GM21423 (cell line): ENCODE measurements around the gene CHMP5.
"Not testable (repeated sequence)": the region's sequence is repeated elsewhere in the genome, so short reads cannot be mapped to it uniquely, and the experiment has no call there.

Source experiments
- ATAC-seq: cut with Tn5 transposase; IDR thresholded peaks from one replicate; pipeline ENCODE4 v1.9.1; 2021; ENCODE audit warnings: mild to moderate bottlenecking, moderate library complexity; ENCODE audit not compliant: unreplicated experiment

Gene CHMP5

GRCh38 chr9:33310748-33311147 lies 45.9 kb downstream of the CHMP5 start:
- ATAC-seq = no peak

DNA sequence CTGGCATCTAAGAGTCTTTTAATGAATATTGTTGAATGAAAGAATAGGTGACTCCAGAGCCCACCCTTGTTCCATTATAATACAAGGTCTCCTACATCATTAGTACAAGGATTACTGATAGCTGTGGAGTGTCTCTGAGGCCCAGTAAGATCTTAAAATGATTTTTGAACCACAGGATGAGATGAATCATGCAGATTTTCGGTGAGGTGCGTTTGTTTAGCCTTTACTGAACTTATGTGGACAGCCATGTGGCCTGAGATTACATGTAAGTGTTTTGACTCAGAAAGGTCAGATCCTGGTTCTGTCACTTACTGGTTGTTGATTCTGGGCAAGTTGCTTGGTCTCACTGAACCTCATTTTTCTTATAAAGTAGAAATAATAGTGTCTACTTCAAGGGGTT lies 47.1 kb downstream of the CHMP5 start:
- no peak for ATAC-seq

DNA sequence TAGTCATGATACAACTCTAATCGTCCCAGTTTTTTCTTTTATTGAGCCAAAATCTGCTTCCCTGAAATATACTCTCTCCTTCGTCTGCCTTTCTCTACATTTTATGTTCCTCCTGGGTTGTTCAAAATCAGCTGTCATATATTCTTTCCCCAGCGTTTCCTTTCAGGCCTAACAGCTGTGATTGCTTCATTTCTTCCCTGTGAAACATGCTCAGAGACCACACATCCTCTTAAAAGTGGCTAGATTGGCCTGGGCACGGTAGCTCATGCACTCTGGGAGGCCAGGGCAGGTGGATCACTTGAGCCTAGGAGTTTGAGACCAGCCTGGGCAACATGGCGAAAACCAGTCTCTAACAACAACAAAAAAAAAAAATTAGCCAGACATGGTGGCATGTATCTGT lies 50.5 kb downstream of the CHMP5 start:
- no peak for ATAC-seq

- not testable (repeated sequence) for ATAC-seq
Measured at GRCh38 chr9:33317136-33317535, 52.3 kb downstream of the CHMP5 start.

GRCh38 chr9:33318225-33318624 lies 53.4 kb downstream of the CHMP5 start:
- ATAC-seq = no peak

- no peak for ATAC-seq
Measured at GRCh38 chr9:33318781-33319180, 53.9 kb downstream of the CHMP5 start.

DNA sequence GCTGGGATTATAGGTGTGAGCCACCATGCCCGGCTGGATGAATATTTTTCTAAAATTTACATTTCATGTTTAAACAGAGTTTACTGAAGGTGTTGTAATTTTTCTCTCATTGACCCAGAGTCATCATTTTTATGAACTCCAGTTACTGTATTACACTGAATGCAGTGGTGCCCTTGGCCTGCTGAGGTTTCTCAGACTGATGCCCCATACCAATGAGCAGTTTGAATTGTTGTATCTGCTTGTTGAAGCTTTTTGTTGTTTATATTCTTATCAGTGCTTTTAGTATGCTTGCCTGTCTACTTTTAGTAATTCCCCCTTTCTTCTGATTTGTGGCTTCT lies 55.4 kb downstream of the CHMP5 start:
- no peak for ATAC-seq

DNA sequence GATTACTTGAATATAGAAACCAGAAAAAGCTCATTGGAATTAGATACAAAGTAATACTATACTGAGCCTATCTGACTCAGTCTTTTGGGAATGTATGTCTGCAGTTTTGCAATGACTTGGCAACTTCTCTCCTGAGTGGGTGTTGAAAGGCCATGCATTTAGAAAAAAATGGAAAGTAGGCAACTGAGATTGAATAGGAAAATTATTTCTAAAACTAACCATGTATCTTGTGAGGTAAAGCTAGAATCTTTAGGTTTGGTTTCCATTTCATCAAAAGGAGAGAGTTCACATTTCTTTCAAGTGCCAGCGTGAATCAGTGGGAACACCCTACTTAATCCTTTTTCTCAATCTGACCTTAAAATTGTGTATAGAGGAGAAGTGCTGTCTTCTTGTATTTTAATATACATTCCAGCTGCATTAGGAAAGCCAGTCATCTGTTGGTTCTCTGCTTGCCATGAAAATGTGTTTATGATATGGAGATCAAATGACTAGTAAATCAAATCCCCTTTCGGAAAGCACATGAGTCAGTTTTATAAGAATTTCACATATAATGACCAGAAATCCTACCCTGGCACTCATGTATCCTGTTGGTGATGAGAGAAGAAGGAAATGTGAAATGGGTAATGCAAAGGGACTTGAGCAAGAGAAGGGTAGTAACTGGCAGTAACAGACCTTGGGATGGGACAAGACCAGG lies 55.9 kb downstream of the CHMP5 start:
- no peak for ATAC-seq

GRCh38 chr9:33329117-33329563 lies 64.3 kb downstream of the CHMP5 start:
- no peak for ATAC-seq

- ATAC-seq = no peak
Measured at GRCh38 chr9:33329979-33330378, 65.1 kb downstream of the CHMP5 start.

GRCh38 chr9:33331377-33331891 lies 66.6 kb downstream of the CHMP5 start:
- ATAC-seq = no peak
